ENCODE results near the gene DPCD. TPM values are rescaled to one million over a fixed set of nuclear protein-coding genes. Genes with fewer than 3 reads are reported as not detected.

DPCD gene
- total RNA-seq, 4 donors from 2014 or later = 8.2 to 15.7 (median 13.5) TPM; not detected in 1

GRCh38 chr10:101647255-101647654, 59.1 kb downstream of the DPCD start:
- Histone ChIP-seq H3K27me3 (no peaks in the 10 kb centered on the region), H3K9me3 (no peaks in the 10 kb centered on the region), H3K4me3 (no peak overlapping the region), H3K4me1 (no peaks in the 10 kb centered on the region), H3K27ac (no peak overlapping the region), H3K36me3 (no peaks in the 10 kb centered on the region)
- 82 to 93% methylated on average over 2 of the region's 2 CpGs for WGBS, 2 donors (ENCODE audit: low coverage in 1 of 2)
- no peak for DNase-seq
- in situ Hi-C loops (cut with MboI; ENCODE audit: low pct_ligation_motif_present in 1 of 4, low pct_unique_long_range_greater_than_20kb in 1 of 4, low sequenced_read_pairs in 3 of 4) = no loop called here
- no peak for TF ChIP-seq POLR2AphosphoS5 (IDR thresholded peaks at IDR 0.05)
- TF ChIP-seq EP300 (IDR thresholded peaks at IDR 0.05; ENCODE audit: low read depth) = no peak
- no peak for TF ChIP-seq CTCF (IDR thresholded peaks at IDR 0.05)
- TF ChIP-seq POLR2A (IDR thresholded peaks at IDR 0.05) = no peak
- intact Hi-C loops (cut with DNase I; ENCODE audit: low total_unique reads) = no loop called here

DNA sequence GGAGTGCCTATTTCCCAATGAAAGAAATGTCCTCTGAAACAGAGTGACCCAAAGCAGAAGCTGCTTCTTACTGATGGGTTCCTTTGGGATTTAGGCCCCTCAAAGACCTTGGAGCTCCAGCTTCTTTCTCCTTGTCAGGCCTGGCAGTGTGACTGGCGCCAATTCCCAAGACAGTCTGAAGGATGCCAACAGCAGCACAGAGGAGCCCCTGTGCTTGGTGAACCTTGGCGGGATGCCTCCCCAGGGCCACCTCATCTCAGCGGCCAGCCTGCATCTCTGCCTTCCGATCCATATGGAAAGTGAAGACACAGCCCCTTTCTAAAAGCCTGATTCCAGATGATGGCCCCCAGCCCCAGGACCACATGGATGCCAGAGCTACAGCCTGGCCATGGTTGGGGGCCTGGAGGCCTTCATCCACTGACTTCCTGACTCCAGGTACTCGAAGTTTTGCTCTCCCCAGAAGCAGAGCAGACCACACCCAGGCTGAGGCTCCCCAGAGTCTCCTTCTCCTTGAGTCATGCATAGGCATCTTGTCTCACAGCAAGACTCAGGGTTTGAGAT, 61.5 kb downstream of the DPCD start:
- H3K4me1 ChIP-seq = no peaks in the 10 kb centered on the region
- DNase-seq = no peak
- H3K9me3 ChIP-seq = no peaks in the 10 kb centered on the region
- no peak overlapping the region for H3K27ac ChIP-seq
- H3K36me3 ChIP-seq = no peaks in the 10 kb centered on the region
- 95 to 100% methylated on average over 3 to 5 of the region's 5 CpGs for WGBS, 2 donors (ENCODE audit: low coverage in 1 of 2)
- in situ Hi-C loops (cut with MboI; ENCODE audit: low pct_ligation_motif_present in 1 of 4, low pct_unique_long_range_greater_than_20kb in 1 of 4, low sequenced_read_pairs in 3 of 4) = no loop called here
- no peaks in the 10 kb centered on the region for H3K27me3 ChIP-seq
- TF ChIP-seq POLR2AphosphoS5 (IDR thresholded peaks at IDR 0.05) (no peak), CTCF (IDR thresholded peaks at IDR 0.05) (no peak), POLR2A (IDR thresholded peaks at IDR 0.05) (no peak), EP300 (IDR thresholded peaks at IDR 0.05; ENCODE audit: low read depth) (no peak)
- H3K4me3 ChIP-seq = no peak overlapping the region
- intact Hi-C loops (cut with DNase I; ENCODE audit: low total_unique reads) = no loop called here

- in situ Hi-C loops (cut with MboI; ENCODE audit: low pct_ligation_motif_present in 1 of 4, low pct_unique_long_range_greater_than_20kb in 1 of 4, low sequenced_read_pairs in 3 of 4) (no loop called here), intact Hi-C loops (cut with DNase I; ENCODE audit: low total_unique reads) (no loop called here)
- H3K36me3 ChIP-seq = no peaks in the 10 kb centered on the region
- TF ChIP-seq POLR2A (IDR thresholded peaks at IDR 0.05) = no peak
- TF ChIP-seq POLR2AphosphoS5 (IDR thresholded peaks at IDR 0.05) = no peak
- TF ChIP-seq CTCF (IDR thresholded peaks at IDR 0.05) = no peak
- no peak for TF ChIP-seq EP300 (IDR thresholded peaks at IDR 0.05; ENCODE audit: low read depth)
- H3K27me3 ChIP-seq = no peaks in the 10 kb centered on the region
- no peaks in the 10 kb centered on the region for H3K9me3 ChIP-seq
- WGBS, 2 donors (ENCODE audit: low coverage in 1 of 2) = 94 to 100% methylated on average over 11 to 15 of the region's 15 CpGs
- no peaks in the 10 kb centered on the region for H3K4me1 ChIP-seq
- no peak for DNase-seq
- H3K27ac ChIP-seq = no peak overlapping the region
- H3K4me3 ChIP-seq = no peak overlapping the region
These were observed 62.7 kb downstream of the DPCD start for GRCh38 chr10:101650863-101651262.

GRCh38 chr10:101651336-101651735, 63.2 kb downstream of the DPCD start:
- H3K4me1 ChIP-seq = no peaks in the 10 kb centered on the region
- no peaks in the 10 kb centered on the region for H3K9me3 ChIP-seq
- H3K27me3 ChIP-seq = no peaks in the 10 kb centered on the region
- DNase-seq = no peak
- TF ChIP-seq EP300 (IDR thresholded peaks at IDR 0.05; ENCODE audit: low read depth) (no peak), POLR2AphosphoS5 (IDR thresholded peaks at IDR 0.05) (no peak), POLR2A (IDR thresholded peaks at IDR 0.05) (no peak), CTCF (IDR thresholded peaks at IDR 0.05) (no peak)
- no peaks in the 10 kb centered on the region for H3K36me3 ChIP-seq
- intact Hi-C loops (cut with DNase I; ENCODE audit: low total_unique reads) (no loop called here), in situ Hi-C loops (cut with MboI; ENCODE audit: low pct_ligation_motif_present in 1 of 4, low pct_unique_long_range_greater_than_20kb in 1 of 4, low sequenced_read_pairs in 3 of 4) (no loop called here)
- no peak overlapping the region for H3K27ac ChIP-seq
- WGBS, 2 donors (ENCODE audit: low coverage in 1 of 2) = 83 to 88% methylated on average over 2 to 5 of the region's 5 CpGs
- H3K4me3 ChIP-seq = no peak overlapping the region
